AG04449 (cell line): ENCODE data around the gene GTF2E1.
"Not testable (repeated sequence)": the region's sequence is repeated elsewhere in the genome, so short reads cannot be mapped to it uniquely, and the experiment has no call there.

ENCODE experiments used
- CTCF ChIA-PET: fragments of 350-600 bp; formaldehyde crosslinking; extraction: SDS; loops from one replicate; lab custom pipeline; 2021; ENCODE audit warnings: antibody characterized with exemption; lab: Yijun Ruan, JAX
- POLR2A ChIA-PET: fragments of 400-600, 350-600 bp; formaldehyde crosslinking; extraction: SDS; loops from one replicate; lab custom pipeline; 2020; ENCODE audit warnings: antibody characterized with exemption, inconsistent platforms; lab: Yijun Ruan, JAX
- DNase-seq: peaks from one replicate; pipeline ENCODE4 v3.0.0-alpha.2; 2010; ENCODE audit warnings: low read depth, low spot score
- H3K4me3 ChIP-seq: 2 replicates; pipeline ENCODE4 v1.5.1; 2011; ENCODE audit warnings: low read depth, mild to moderate bottlenecking, control low read depth, low read length
- CTCF ChIP-seq: IDR thresholded peaks from one replicate; pipeline ENCODE4 v1.5.1; 2011; ENCODE audit warnings: mild to moderate bottlenecking, moderate library complexity, low read length, control low read depth, inconsistent platforms; ENCODE audit not compliant: insufficient read depth; ENCODE audit errors: missing control alignments

The GTF2E1 gene

GRCh38 chr3:120770891-120771290 is 28.3 kb downstream of the GTF2E1 start:
- ChIA-PET CTCF (interaction anchor here (2.2 to 6.4 kb wide), 3 partner anchors 8 to 210 kb away, joined by 5 to 48 read pairs (median 6); no protein-coding TSS in a partner anchor), POLR2A (interaction anchor here (0.6 kb wide), 1 partner anchor 23 kb away, joined by 3 read pairs; no protein-coding TSS in a partner anchor)
- TF ChIP-seq CTCF: no peak
- H3K4me3 ChIP-seq: no peak overlapping the region
- DNase-seq: no peak

- CTCF ChIA-PET: interaction anchor here (0.8 to 6.4 kb wide), 6 partner anchors 9 to 211 kb away, joined by 3 to 48 read pairs (median 4); partner anchors contain the start of gene GTF2E1
- POLR2A ChIA-PET: no interaction called here
- no peak overlapping the region for H3K4me3 ChIP-seq
- no peak for DNase-seq
- TF ChIP-seq CTCF: no peak
Observed at GRCh38 chr3:120772081-120772480, 29.5 kb downstream of the GTF2E1 start.

- ChIA-PET CTCF (interaction anchor here (1.2 to 6.4 kb wide), 2 partner anchors 8 to 20 kb away, joined by 3 to 48 read pairs; no protein-coding TSS in a partner anchor), POLR2A (no interaction called here)
- TF ChIP-seq CTCF: no peak
- no peak for DNase-seq
- H3K4me3 ChIP-seq: no peak overlapping the region
Observed at GRCh38 chr3:120773932-120774331, 31.4 kb downstream of the GTF2E1 start.

- DNase-seq: no peak
- POLR2A ChIA-PET: no interaction called here
- no peak for TF ChIP-seq CTCF
- H3K4me3 ChIP-seq: no peak overlapping the region
- CTCF ChIA-PET: interaction anchor here (1.1 to 6.4 kb wide), 3 partner anchors 8 to 19 kb away, joined by 3 to 48 read pairs (median 3); no protein-coding TSS in a partner anchor
Observed at GRCh38 chr3:120775411-120775810, 32.9 kb downstream of the GTF2E1 start.

GRCh38 chr3:120778776-120779175 is 36.2 kb downstream of the GTF2E1 start:
- no peak for DNase-seq
- no peak overlapping the region for H3K4me3 ChIP-seq
- TF ChIP-seq CTCF: no peak
- ChIA-PET POLR2A (no interaction called here), CTCF (interaction anchor here (0.7 to 3.4 kb wide), 4 partner anchors 12 to 220 kb away, joined by 3 to 24 read pairs (median 6); no protein-coding TSS in a partner anchor)

GRCh38 chr3:120780977-120781376 is 38.4 kb downstream of the GTF2E1 start:
- DNase-seq: no peak
- ChIA-PET CTCF (interaction anchor here (0.9 to 3.4 kb wide), 4 partner anchors 12 to 222 kb away, joined by 3 to 24 read pairs (median 5); no protein-coding TSS in a partner anchor), POLR2A (interaction anchor here (1.4 kb wide), 1 partner anchor 185 kb away, joined by 6 read pairs; the partner anchor contains the start of gene NDUFB4)
- no peak overlapping the region for H3K4me3 ChIP-seq
- TF ChIP-seq CTCF: no peak

GRCh38 chr3:120785832-120786231 is 43.3 kb downstream of the GTF2E1 start:
- CTCF ChIA-PET: interaction anchor here (1.5 to 2.0 kb wide), 2 partner anchors 9 to 227 kb away, joined by 3 to 10 read pairs; no protein-coding TSS in a partner anchor
- DNase-seq, H3K4me3 ChIP-seq: not testable (repeated sequence)
- POLR2A ChIA-PET: interaction anchor here (0.6 kb wide), 1 partner anchor 36 kb away, joined by 3 read pairs; no protein-coding TSS in a partner anchor
